CD14-positive monocyte (primary cell): ENCODE results near the gene HIVEP3. TPM values are rescaled to one million over a fixed set of nuclear protein-coding genes. Genes with fewer than 3 reads are reported as not detected.

ENCODE experiments used
- DNase-seq, 3 donors: peaks; one replicate each; pipeline ENCODE4 v3.0.0-alpha.2; 2011 to 2022
- H2AFZ ChIP-seq: 2 replicates; pipeline ENCODE4 v1.6.0; 2012; ENCODE audit warnings: mild to moderate bottlenecking, low read depth, low read length, inconsistent platforms; ENCODE audit not compliant: insufficient read depth, poor library complexity, severe bottlenecking
- H3K27ac ChIP-seq, 2 donors: 1 replicate in 1 of 2; 2 replicates in 1 of 2; pipeline ENCODE4 v1.5.1; 2012 to 2013; ENCODE audit warnings: low read length in 2 of 2, control low read depth in 1 of 2, inconsistent platforms in 1 of 2, low read depth in 1 of 2, mild to moderate bottlenecking in 1 of 2
- H3K27me3 ChIP-seq, 2 donors: one replicate each; pipeline versions ENCODE4 v1.6.0 to v1.6.1; 2011 to 2013; ENCODE audit warnings: low read length in 2 of 2; ENCODE audit not compliant: control insufficient read depth in 2 of 2, insufficient read depth in 2 of 2
- H3K36me3 ChIP-seq, 2 donors: replicated peaks in 1 of 2; 1 replicate in 1 of 2; 2 replicates in 1 of 2; pipeline versions ENCODE4 v1.5.1 to v1.6.1; 2012 to 2013; ENCODE audit warnings: low read length in 2 of 2, control low read depth in 1 of 2, inconsistent platforms in 1 of 2, mild to moderate bottlenecking in 1 of 2; ENCODE audit not compliant: insufficient read depth in 2 of 2, control insufficient read depth in 1 of 2
- H3K4me1 ChIP-seq, 2 donors: 1 replicate in 1 of 2; 2 replicates in 1 of 2; pipeline versions ENCODE4 v1.5.1 to v1.6.1; 2012 to 2013; ENCODE audit warnings: low read length in 2 of 2, control low read depth in 1 of 2, inconsistent platforms in 1 of 2, mild to moderate bottlenecking in 1 of 2, moderate library complexity in 1 of 2; ENCODE audit not compliant: insufficient read depth in 2 of 2, control insufficient read depth in 1 of 2
- H3K4me2 ChIP-seq: replicated peaks from 2 replicates; pipeline ENCODE3; 2012; ENCODE audit warnings: low read length, moderate library complexity, mild to moderate bottlenecking; ENCODE audit not compliant: poor library complexity, severe bottlenecking; ENCODE audit errors: extremely low read depth
- H3K4me3 ChIP-seq, 3 experiments: fragments of 200-600 bp in 1 of 3; sonication (generic) in 1 of 3; replicated peaks in 1 of 3; 1 replicate in 2 of 3; 2 replicates in 1 of 3; pipeline ENCODE4 v1.5.1; 2011 to 2013; ENCODE audit warnings: low read length in 3 of 3, mild to moderate bottlenecking in 3 of 3, control low read depth in 2 of 3, low read depth in 2 of 3, inconsistent platforms in 1 of 3, moderate library complexity in 1 of 3
- H3K79me2 ChIP-seq: 2 replicates; pipeline ENCODE4 v1.6.0; 2012; ENCODE audit warnings: mild to moderate bottlenecking, control low read depth, inconsistent platforms, low read length, moderate library complexity; ENCODE audit not compliant: insufficient read depth
- H3K9ac ChIP-seq: 2 replicates; pipeline ENCODE4 v1.6.0; 2017; ENCODE audit warnings: low read length, mild to moderate bottlenecking; ENCODE audit not compliant: insufficient read depth, poor library complexity, severe bottlenecking
- H3K9me3 ChIP-seq, 2 donors: replicated peaks in 1 of 2; 1 replicate in 1 of 2; 2 replicates in 1 of 2; pipeline versions ENCODE4 v1.5.1 to v1.6.1; 2012 to 2013; ENCODE audit warnings: low read length in 2 of 2, control low read depth in 1 of 2; ENCODE audit not compliant: control insufficient read depth in 1 of 2, insufficient read depth in 1 of 2
- H4K20me1 ChIP-seq: 2 replicates; pipeline ENCODE4 v1.6.0; 2012; ENCODE audit warnings: mild to moderate bottlenecking, low read length, control low read depth, moderate library complexity; ENCODE audit not compliant: insufficient read depth
- H3K27ac Mint-ChIP-seq, 7 donors: one replicate each; pipeline ENCODE4 v1.8.0; 2020; ENCODE audit warnings: mild to moderate bottlenecking in 7 of 7, mixed read lengths in 7 of 7, moderate library complexity in 6 of 7, inconsistent platforms in 2 of 7
- H3K27me3 Mint-ChIP-seq, 3 donors: one replicate each; pipeline ENCODE4 v1.8.0; 2021 to 2022; ENCODE audit warnings: low read depth in 3 of 3, mild to moderate bottlenecking in 3 of 3, mixed read lengths in 3 of 3, moderate library complexity in 3 of 3, inconsistent platforms in 1 of 3
- H3K36me3 Mint-ChIP-seq, 2 donors: one replicate each; pipeline ENCODE4 v1.8.0; 2020; ENCODE audit warnings: mixed read lengths in 2 of 2, inconsistent platforms in 1 of 2, mild to moderate bottlenecking in 1 of 2
- H3K4me1 Mint-ChIP-seq: one replicate; pipeline ENCODE4 v1.8.0; 2020; ENCODE audit warnings: mild to moderate bottlenecking, mixed read lengths
- H3K4me3 Mint-ChIP-seq, 2 donors: one replicate each; pipeline ENCODE4 v1.8.0; 2020; ENCODE audit warnings: mild to moderate bottlenecking in 2 of 2, mixed read lengths in 2 of 2, moderate library complexity in 1 of 2
- H3K9me3 Mint-ChIP-seq, 7 donors: one replicate each; pipeline ENCODE4 v1.8.0; 2020 to 2022; ENCODE audit warnings: mixed read lengths in 7 of 7, mild to moderate bottlenecking in 6 of 7, moderate library complexity in 6 of 7, inconsistent platforms in 2 of 7
- WGBS: methylation state at CpG from one replicate; pipeline ENCODE4 v1.1.5; 2013; ENCODE audit warnings: missing lambda C conversion rate; ENCODE audit not compliant: insufficient coverage; 5-methylcytosine and 5-hydroxymethylcytosine counted together
- intact Hi-C, 2 donors: fragments of 100-400 bp; cut with micrococcal nuclease; formaldehyde crosslinking; loops; one replicate each; pipeline versions ENCODE4 v1.15.0 to v1.15.1; 2023
- polyA plus RNA-seq, 3 donors: library from polyadenylated mRNA; depleted of rRNA in 1 of 3; unstranded in 2 of 3; stranded (reverse) in 1 of 3; fragments of 300-500 nt in 2 of 3; fragments of >200 nt in 1 of 3; fragmentation: Illumina TruSeq in 2 of 3; gene quantifications; 1 replicate in 2 of 3; 2 replicates in 1 of 3; pipeline ENCODE4 v1.2.3, GENCODE V29; 2012 to 2021
- TF ChIP-seq, protein P1 (sequence below): fragments of 200-600 bp; IDR thresholded peaks from one replicate; pipeline ENCODE4 v1.8.0; 2022; ENCODE audit warnings: antibody characterized with exemption, mild to moderate bottlenecking

The HIVEP3 gene
- polyA plus RNA-seq, 3 donors = 1.2 to 3.7 (median 1.8) TPM

DNA sequence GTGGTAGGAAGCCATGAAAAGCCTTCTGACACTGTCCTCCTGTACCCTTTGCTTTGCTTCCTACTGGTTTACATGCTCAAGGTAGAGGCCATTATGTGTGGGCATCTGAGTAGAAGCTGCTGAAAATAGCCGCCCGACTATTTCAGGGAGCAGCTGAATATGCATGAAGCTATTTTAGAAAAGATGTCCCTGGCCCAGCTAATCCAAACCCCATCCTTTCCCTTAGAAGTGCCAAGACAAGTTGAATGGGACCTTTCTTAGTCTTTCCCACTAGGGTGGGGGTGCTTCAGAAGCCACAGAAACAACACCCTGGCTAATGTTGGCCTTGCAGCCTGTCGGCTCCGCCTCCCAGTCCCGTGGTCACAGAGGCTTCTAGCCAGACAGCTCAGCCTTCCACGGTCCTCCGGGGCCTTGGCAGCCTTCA, 229.2 kb downstream of the HIVEP3 start:
- DNase-seq = no peak
- intact Hi-C loops = no loop called here
- H3K36me3 Mint-ChIP-seq = peaks cover 0 to 6% of the 10 kb centered on the region in 2 donors
- Histone ChIP-seq H3K36me3 (no peaks in the 10 kb centered on the region), H2AFZ (no peak overlapping the region), H3K9ac (no peak overlapping the region), H3K4me2 (no peak overlapping the region), H3K27ac (no peak overlapping the region), H3K79me2 (no peaks in the 10 kb centered on the region), H3K4me3 (no peak overlapping the region), H3K9me3 (no peaks in the 10 kb centered on the region), H3K4me1 (peaks cover 46 to 67% of the 10 kb centered on the region in 2 donors), H3K27me3 (no peaks in the 10 kb centered on the region), H4K20me1 (no peaks in the 10 kb centered on the region)
- WGBS = 48% methylated on average over 5 of the region's 7 CpGs
- H3K27ac Mint-ChIP-seq = peak overlapping the region in 1 of 7 donors; percentile 10
- H3K4me3 Mint-ChIP-seq = no peak overlapping the region
- TF ChIP-seq, protein P1, sequence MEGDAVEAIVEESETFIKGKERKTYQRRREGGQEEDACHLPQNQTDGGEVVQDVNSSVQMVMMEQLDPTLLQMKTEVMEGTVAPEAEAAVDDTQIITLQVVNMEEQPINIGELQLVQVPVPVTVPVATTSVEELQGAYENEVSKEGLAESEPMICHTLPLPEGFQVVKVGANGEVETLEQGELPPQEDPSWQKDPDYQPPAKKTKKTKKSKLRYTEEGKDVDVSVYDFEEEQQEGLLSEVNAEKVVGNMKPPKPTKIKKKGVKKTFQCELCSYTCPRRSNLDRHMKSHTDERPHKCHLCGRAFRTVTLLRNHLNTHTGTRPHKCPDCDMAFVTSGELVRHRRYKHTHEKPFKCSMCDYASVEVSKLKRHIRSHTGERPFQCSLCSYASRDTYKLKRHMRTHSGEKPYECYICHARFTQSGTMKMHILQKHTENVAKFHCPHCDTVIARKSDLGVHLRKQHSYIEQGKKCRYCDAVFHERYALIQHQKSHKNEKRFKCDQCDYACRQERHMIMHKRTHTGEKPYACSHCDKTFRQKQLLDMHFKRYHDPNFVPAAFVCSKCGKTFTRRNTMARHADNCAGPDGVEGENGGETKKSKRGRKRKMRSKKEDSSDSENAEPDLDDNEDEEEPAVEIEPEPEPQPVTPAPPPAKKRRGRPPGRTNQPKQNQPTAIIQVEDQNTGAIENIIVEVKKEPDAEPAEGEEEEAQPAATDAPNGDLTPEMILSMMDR = no peak
- peaks cover 65% of the 10 kb centered on the region for H3K4me1 Mint-ChIP-seq
- no peaks in the 10 kb centered on the region for H3K9me3 Mint-ChIP-seq
- H3K27me3 Mint-ChIP-seq = no peaks in the 10 kb centered on the region

DNA sequence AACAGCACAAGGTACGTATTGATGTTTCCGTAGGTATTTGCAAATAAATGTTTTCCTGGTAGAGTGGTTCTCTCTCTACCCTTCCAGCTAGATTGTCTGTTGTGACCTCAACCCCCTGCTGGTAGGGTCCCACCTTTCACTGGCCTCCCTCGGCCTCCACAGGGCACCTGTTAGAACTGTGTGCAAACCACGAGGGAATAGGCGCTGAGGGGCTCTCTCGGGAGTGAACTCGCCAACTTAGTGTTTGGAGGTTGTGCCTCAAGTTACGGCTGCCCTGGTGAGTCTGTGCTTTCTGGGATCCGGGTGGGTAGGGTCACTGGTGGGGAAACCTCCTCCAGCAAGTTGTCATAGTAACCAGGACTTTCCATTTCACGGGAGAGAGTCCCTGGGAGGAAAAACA, 229.6 kb downstream of the HIVEP3 start:
- Histone ChIP-seq H3K9ac (no peak overlapping the region), H3K27ac (no peak overlapping the region), H3K9me3 (no peaks in the 10 kb centered on the region), H3K27me3 (no peaks in the 10 kb centered on the region), H4K20me1 (no peaks in the 10 kb centered on the region), H2AFZ (no peak overlapping the region), H3K79me2 (no peaks in the 10 kb centered on the region), H3K4me3 (no peak overlapping the region), H3K36me3 (no peaks in the 10 kb centered on the region), H3K4me2 (no peak overlapping the region), H3K4me1 (peaks cover 50 to 71% of the 10 kb centered on the region in 2 donors)
- WGBS = 96% methylated on average over 4 of the region's 10 CpGs
- DNase-seq = no peak
- Mint-ChIP-seq H3K27me3 (no peaks in the 10 kb centered on the region), H3K4me3 (no peak overlapping the region), H3K4me1 (peaks cover 68% of the 10 kb centered on the region), H3K36me3 (peaks cover 0 to 6% of the 10 kb centered on the region in 2 donors), H3K9me3 (no peaks in the 10 kb centered on the region), H3K27ac (peak overlapping the region in 1 of 7 donors; percentile 30)
- TF ChIP-seq, protein P1 = no peak
- intact Hi-C loops = no loop called here
